ENCODE measurements around the gene ATP7A. TPM values are rescaled to one million over a fixed set of nuclear protein-coding genes. Genes with fewer than 3 reads are reported as not detected.
"Not testable (repeated sequence)": the region's sequence is repeated elsewhere in the genome, so short reads cannot be mapped to it uniquely, and the experiment has no call there.

ATP7A gene
- total RNA-seq, 2 donors from 2014 or later = 9.5 to 17.3 TPM

- Mint-ChIP-seq H3K4me3 (no peak overlapping the region), H3K27ac (no peak overlapping the region), H3K4me1 (no peaks in the 10 kb centered on the region), H3K27me3 (no peaks in the 10 kb centered on the region), H3K36me3 (ENCODE audit: low read depth) (peaks cover 36% of the 10 kb centered on the region), H3K9me3 (no peaks in the 10 kb centered on the region)
- no peak for ATAC-seq (replicated peaks)
These were observed 124.6 kb downstream of the ATP7A start for GRCh38 chrX:78035061-78035460.

- Mint-ChIP-seq H3K27me3 (no peaks in the 10 kb centered on the region), H3K9me3 (no peaks in the 10 kb centered on the region), H3K4me1 (no peaks in the 10 kb centered on the region), H3K36me3 (ENCODE audit: low read depth) (peaks cover 52% of the 10 kb centered on the region), H3K27ac (no peak overlapping the region), H3K4me3 (no peak overlapping the region)
- no peak for ATAC-seq (replicated peaks)
These were observed 127.4 kb downstream of the ATP7A start for GRCh38 chrX:78037881-78038280.

GRCh38 chrX:78042601-78043000 is 132.1 kb downstream of the ATP7A start:
- peaks cover 68% of the 10 kb centered on the region for H3K36me3 Mint-ChIP-seq (ENCODE audit: low read depth)
- H3K9me3 Mint-ChIP-seq = no peaks in the 10 kb centered on the region
- no peaks in the 10 kb centered on the region for H3K4me1 Mint-ChIP-seq
- H3K27ac Mint-ChIP-seq = no peak overlapping the region
- ATAC-seq (replicated peaks) = no peak
- no peak overlapping the region for H3K4me3 Mint-ChIP-seq
- H3K27me3 Mint-ChIP-seq = no peaks in the 10 kb centered on the region

- peaks cover 47% of the 10 kb centered on the region for H3K36me3 Mint-ChIP-seq (ENCODE audit: low read depth)
These were observed 135.9 kb downstream of the ATP7A start for GRCh38 chrX:78046362-78046761.

GRCh38 chrX:78048052-78048451 is 137.6 kb downstream of the ATP7A start:
- H3K9me3 Mint-ChIP-seq = peaks cover under 1% of the 10 kb centered on the region
- H3K4me3 Mint-ChIP-seq = no peak overlapping the region
- no peaks in the 10 kb centered on the region for H3K27me3 Mint-ChIP-seq
- no peak for ATAC-seq (replicated peaks)
- no peaks in the 10 kb centered on the region for H3K4me1 Mint-ChIP-seq
- H3K27ac Mint-ChIP-seq = no peak overlapping the region
- H3K36me3 Mint-ChIP-seq (ENCODE audit: low read depth) = peaks cover 37% of the 10 kb centered on the region

More at GRCh38 chrX:78046362-78046761, 135.9 kb downstream of the ATP7A start:
- no peak for ATAC-seq (replicated peaks)
- no peak overlapping the region for H3K27ac Mint-ChIP-seq
- no peaks in the 10 kb centered on the region for H3K27me3 Mint-ChIP-seq
- H3K4me1 Mint-ChIP-seq = no peaks in the 10 kb centered on the region
- H3K9me3 Mint-ChIP-seq = no peaks in the 10 kb centered on the region
- no peak overlapping the region for H3K4me3 Mint-ChIP-seq

- Mint-ChIP-seq H3K4me1 (peaks cover 7% of the 10 kb centered on the region), H3K27me3 (no peaks in the 10 kb centered on the region), H3K27ac (peak overlapping the region; percentile 95), H3K36me3 (ENCODE audit: low read depth) (no peaks in the 10 kb centered on the region), H3K4me3 (no peak overlapping the region), H3K9me3 (no peaks in the 10 kb centered on the region)
- no peak for ATAC-seq (replicated peaks)
These were observed 153.2 kb downstream of the ATP7A start for GRCh38 chrX:78063687-78064086.

GRCh38 chrX:78064152-78064551 is 153.7 kb downstream of the ATP7A start:
- Mint-ChIP-seq H3K9me3 (no peaks in the 10 kb centered on the region), H3K27me3 (no peaks in the 10 kb centered on the region), H3K4me1 (peaks cover 7% of the 10 kb centered on the region), H3K27ac (peak overlapping the region; percentile 95), H3K36me3 (ENCODE audit: low read depth) (no peaks in the 10 kb centered on the region), H3K4me3 (no peak overlapping the region)
- ATAC-seq (replicated peaks) = no peak

- not testable (repeated sequence) for H3K4me1 Mint-ChIP-seq; H3K36me3 Mint-ChIP-seq (ENCODE audit: low read depth); H3K9me3 Mint-ChIP-seq; H3K27me3 Mint-ChIP-seq
- peak overlapping the region; percentile 95 for H3K27ac Mint-ChIP-seq
- ATAC-seq (replicated peaks) = peak; percentile 92
- H3K4me3 Mint-ChIP-seq = peak overlapping the region; percentile 70
These were observed 154.5 kb downstream of the ATP7A start for GRCh38 chrX:78064698-78065601.

- ATAC-seq (replicated peaks) = no peak
- Mint-ChIP-seq H3K4me1 (peaks cover 7% of the 10 kb centered on the region), H3K27ac (no peak overlapping the region), H3K27me3 (no peaks in the 10 kb centered on the region), H3K9me3 (no peaks in the 10 kb centered on the region), H3K36me3 (ENCODE audit: low read depth) (no peaks in the 10 kb centered on the region), H3K4me3 (no peak overlapping the region)
These were observed 155.6 kb downstream of the ATP7A start for GRCh38 chrX:78066110-78066509.

GRCh38 chrX:78071331-78071730 is 160.8 kb downstream of the ATP7A start:
- Mint-ChIP-seq H3K9me3 (no peaks in the 10 kb centered on the region), H3K4me3 (no peak overlapping the region), H3K36me3 (ENCODE audit: low read depth) (peaks cover 9% of the 10 kb centered on the region), H3K27ac (no peak overlapping the region), H3K27me3 (no peaks in the 10 kb centered on the region), H3K4me1 (peaks cover 9% of the 10 kb centered on the region)
- no peak for ATAC-seq (replicated peaks)

GRCh38 chrX:78073147-78074077 is 162.9 kb downstream of the ATP7A start:
- H3K4me1 Mint-ChIP-seq; H3K27ac Mint-ChIP-seq; H3K36me3 Mint-ChIP-seq (ENCODE audit: low read depth); H3K4me3 Mint-ChIP-seq; H3K9me3 Mint-ChIP-seq; H3K27me3 Mint-ChIP-seq: not testable (repeated sequence)
- ATAC-seq (replicated peaks) = peak; percentile 32

GRCh38 chrX:78074088-78074487 is 163.6 kb downstream of the ATP7A start:
- Mint-ChIP-seq H3K4me3 (no peak overlapping the region), H3K9me3 (no peaks in the 10 kb centered on the region), H3K36me3 (ENCODE audit: low read depth) (peaks cover 9% of the 10 kb centered on the region), H3K27me3 (no peaks in the 10 kb centered on the region), H3K27ac (no peak overlapping the region), H3K4me1 (peaks cover 9% of the 10 kb centered on the region)
- no peak for ATAC-seq (replicated peaks)

GRCh38 chrX:78075787-78076389 is 165.4 kb downstream of the ATP7A start:
- H3K36me3 Mint-ChIP-seq (ENCODE audit: low read depth) = peaks cover 9% of the 10 kb centered on the region
- peak overlapping the region; percentile 39 for H3K27ac Mint-ChIP-seq
- no peaks in the 10 kb centered on the region for H3K9me3 Mint-ChIP-seq
- peak overlapping the region; percentile 46 for H3K4me3 Mint-ChIP-seq
- no peaks in the 10 kb centered on the region for H3K27me3 Mint-ChIP-seq
- peak; percentile 89 for ATAC-seq (replicated peaks)
- peaks cover 9% of the 10 kb centered on the region for H3K4me1 Mint-ChIP-seq

GRCh38 chrX:78081413-78081812 is 170.9 kb downstream of the ATP7A start:
- not testable (repeated sequence) for H3K27ac Mint-ChIP-seq; H3K36me3 Mint-ChIP-seq (ENCODE audit: low read depth); H3K4me3 Mint-ChIP-seq; H3K4me1 Mint-ChIP-seq; ATAC-seq (replicated peaks); H3K27me3 Mint-ChIP-seq; H3K9me3 Mint-ChIP-seq

All from activated T-helper 17 cell treated with anti-CD3 and anti-CD28 coated beads, Interleukin-2, amount 50 U/mL, for 72 hours (primary cell).